K562 (cell line): ENCODE data around the gene PTPN14. TPM values are rescaled to one million over a fixed set of nuclear protein-coding genes. Genes with fewer than 3 reads are reported as not detected.

Experiments used
- ATAC-seq: fragments of 200-7000 bp; cut with Tn5 transposase; 3 replicates; pipeline ENCODE4 v1.9.1; 2020; ENCODE audit warnings: moderate library complexity
- BruUV-seq: library from RNA; stranded (reverse); fragments of 400-500 nt; replicated peaks from 2 replicates; lab custom pipeline; 2021; lab: Mats Ljungman, UMichigan
- CTCF ChIA-PET: fragments of 300-600 bp; formaldehyde crosslinking; extraction: SDS; loops from one replicate; lab custom pipeline; 2021; ENCODE audit warnings: low intra/inter-chr PET ratio; lab: Yijun Ruan, JAX
- POLR2A ChIA-PET: fragments of 300-600, 350-650 bp; sonication (Branson Sonifier 250); formaldehyde crosslinking; extraction: SDS; loops from one replicate; lab custom pipeline; 2021; ENCODE audit warnings: antibody characterized with exemption, inconsistent platforms; lab: Yijun Ruan, JAX
- DNase-seq, 4 experiments: peaks; one replicate each; pipeline versions ENCODE4 v3.0.0 to v3.0.0-alpha.2; 2011 to 2018; ENCODE audit warnings: low spot score in 3 of 4, mixed read lengths in 3 of 4; ENCODE audit errors: extremely low read depth in 1 of 4
- FAIRE-seq: peaks from 2 replicates; lab custom pipeline; 2011; peaks lifted over from hg19 to GRCh38; lab: Jason Lieb, UNC
- H2AFZ ChIP-seq: 2 replicates; pipeline ENCODE4 v1.6.0; 2011; ENCODE audit warnings: low read depth, low read length, control low read depth, inconsistent platforms
- H3K27ac ChIP-seq: fragments of 200-600 bp; 3 replicates; pipeline ENCODE4 v1.8.0; 2011; ENCODE audit warnings: low read depth, mild to moderate bottlenecking, control low read depth, inconsistent platforms, low read length, moderate library complexity, mixed read lengths; ENCODE audit errors: extremely low read depth
- H3K27me3 ChIP-seq, 2 experiments: fragments of 300-600 bp in 1 of 2; 2 replicates in 1 of 2; 3 replicates in 1 of 2; pipeline versions ENCODE4 v1.6.0 to v1.8.0; 2011; ENCODE audit warnings: inconsistent platforms in 2 of 2, low read length in 2 of 2, mild to moderate bottlenecking in 1 of 2, mixed read lengths in 1 of 2, moderate library complexity in 1 of 2; ENCODE audit not compliant: control insufficient read depth in 2 of 2, insufficient read depth in 2 of 2
- H3K36me3 ChIP-seq: fragments of 300-600 bp; 3 replicates; pipeline ENCODE4 v1.8.0; 2011; ENCODE audit warnings: mild to moderate bottlenecking, low read length, inconsistent platforms; ENCODE audit not compliant: control insufficient read depth, insufficient read depth
- H3K4me1 ChIP-seq, 2 experiments: fragments of 200-600 bp in 1 of 2; replicated peaks in 1 of 2; 2 replicates in 1 of 2; 3 replicates in 1 of 2; pipeline versions ENCODE4 v1.5.1 to v1.8.0; 2011; ENCODE audit warnings: inconsistent platforms in 2 of 2, low read length in 2 of 2, mild to moderate bottlenecking in 1 of 2, mixed read lengths in 1 of 2, moderate library complexity in 1 of 2; ENCODE audit not compliant: control insufficient read depth in 2 of 2, insufficient read depth in 2 of 2
- H3K4me2 ChIP-seq: 2 replicates; pipeline ENCODE4 v1.6.1; 2011; ENCODE audit warnings: low read length, control low read depth, inconsistent platforms, mixed read lengths; ENCODE audit not compliant: insufficient read depth
- H3K4me3 ChIP-seq: fragments of 200-600 bp; sonication (generic), shearing (Covaris generic); 2 replicates; pipeline ENCODE4 v1.5.1; 2016; ENCODE audit warnings: control low read depth, inconsistent platforms
- H3K79me2 ChIP-seq: fragments of 200-600 bp; 3 replicates; pipeline ENCODE4 v1.8.0; 2011; ENCODE audit warnings: low read length, inconsistent platforms; ENCODE audit not compliant: control insufficient read depth, insufficient read depth
- H3K9ac ChIP-seq, 2 experiments: 2 replicates each; pipeline versions ENCODE4 v1.6.0 to v1.6.1; 2011; ENCODE audit warnings: low read depth in 2 of 2, low read length in 2 of 2, control low read depth in 1 of 2, inconsistent platforms in 1 of 2, mild to moderate bottlenecking in 1 of 2, mixed read lengths in 1 of 2; ENCODE audit not compliant: insufficient read depth in 1 of 2
- H3K9me1 ChIP-seq: one replicate; pipeline ENCODE4 v1.6.0; 2011; ENCODE audit warnings: inconsistent platforms, mild to moderate bottlenecking, low read length, moderate library complexity; ENCODE audit not compliant: control insufficient read depth, insufficient read depth
- H3K9me3 ChIP-seq: replicated peaks from 2 replicates; pipeline ENCODE4 v1.5.1; 2011; ENCODE audit warnings: low read depth, low read length, inconsistent platforms; ENCODE audit not compliant: control insufficient read depth, insufficient read depth
- H4K20me1 ChIP-seq: replicated peaks from 2 replicates; pipeline ENCODE4 v1.6.1; 2011; ENCODE audit warnings: low read length, inconsistent platforms, mixed read lengths; ENCODE audit not compliant: control insufficient read depth, insufficient read depth
- POLR3A ChIP-seq: IDR thresholded peaks from 2 replicates; pipeline ENCODE4 v1.6.1; 2011; ENCODE audit warnings: borderline replicate concordance, mild to moderate bottlenecking, moderate library complexity; ENCODE audit not compliant: insufficient read length, insufficient read depth; ENCODE audit errors: extremely low read depth
- YBX1 ChIP-seq: fragments of 450-650 bp; IDR thresholded peaks from 2 replicates; pipeline ENCODE4 v1.7.1; 2016; ENCODE audit warnings: mild to moderate bottlenecking
- WGBS: fragments of 100-300 bp; shearing (Covaris generic); methylation state at CpG from one replicate; pipeline ENCODE4 v1.1.6; 2016; ENCODE audit warnings: low coverage, mixed read lengths; ENCODE audit not compliant: insufficient coverage; ENCODE audit errors: missing lambda C conversion rate; 5-methylcytosine and 5-hydroxymethylcytosine counted together
- in situ Hi-C: fragments of 300-500 bp; cut with MboI; formaldehyde crosslinking; loops from 4 replicates; pipeline ENCODE4 v1.15.0; 2018; ENCODE audit warnings: inconsistent platforms, mixed read lengths
- intact Hi-C: fragments of 100-400 bp; cut with micrococcal nuclease; formaldehyde crosslinking; loops from 2 replicates; pipeline ENCODE4 v1.14.2; 2022
- polyA plus RNA-seq, 8 experiments: library from polyadenylated mRNA; depleted of rRNA in 4 of 8; stranded (reverse) in 5 of 8; unstranded in 3 of 8; fragments of >200 nt; fragmentation: Nextera tagmentation in 2 of 8; fragmentation: Illumina TruSeq in 1 of 8; extraction: Ambion mirVana in 2 of 8; extraction: Trizol in 1 of 8; gene quantifications; 2 replicates each; pipeline versions ENCODE4 v1.2.1 to v1.2.3, GENCODE V29; 2011 to 2014; ENCODE audit warnings: inconsistent platforms in 1 of 8, missing spikeins in 1 of 8
- total RNA-seq, 7 experiments: library from RNA; depleted of rRNA in 6 of 7; stranded (reverse); fragments of >200 nt in 6 of 7; fragmentation: Illumina TruSeq in 2 of 7; extraction: Trizol in 2 of 7; gene quantifications; 2 replicates each; pipeline versions ENCODE4 v1.2.1 to v1.2.3, GENCODE V29; 2011 to 2021; ENCODE audit warnings: low replicate concordance in 1 of 7
- TF ChIP-seq, protein P1 (sequence below): fragments of 250-450 bp; sonication (Bioruptor Pico); IDR thresholded peaks from 2 replicates; pipeline ENCODE4 v1.5.0; 2021; ENCODE audit warnings: mild to moderate bottlenecking, moderate library complexity
- TF ChIP-seq, protein P2 (sequence below): fragments of 450-650 bp; formaldehyde crosslinking; IDR thresholded peaks from 2 replicates; pipeline ENCODE4 v1.4.0; 2022; ENCODE audit warnings: mild to moderate bottlenecking, moderate library complexity

PTPN14 gene
- total and polyA plus RNA-seq, 9 of the 15 experiments (the other 6 are each of a cell fraction or from before 2014, with no cell fraction given) = 0.01 to 0.29 (median 0.04) TPM; not detected in 6

DNA sequence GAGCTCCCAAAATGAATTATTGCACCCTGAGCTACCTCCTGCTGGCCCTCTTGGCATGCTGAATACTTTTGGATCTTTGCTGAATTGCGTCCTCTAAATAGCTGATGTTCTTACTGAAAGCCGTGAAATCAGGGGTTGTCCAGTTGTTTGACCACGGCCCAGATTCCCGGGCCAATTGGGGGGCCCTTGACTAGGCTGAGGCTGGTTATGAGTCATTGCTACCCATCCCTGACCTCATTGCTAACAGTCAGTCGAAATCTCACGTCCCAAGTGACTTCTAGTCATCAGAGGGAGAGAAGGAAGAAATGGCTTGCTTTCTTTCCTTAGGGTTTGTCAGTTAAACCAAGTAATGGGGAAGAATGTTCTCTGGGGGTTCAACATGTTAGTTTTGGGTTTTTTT lies 233.0 kb downstream of the PTPN14 start (continued):
- TF ChIP-seq, protein P1, sequence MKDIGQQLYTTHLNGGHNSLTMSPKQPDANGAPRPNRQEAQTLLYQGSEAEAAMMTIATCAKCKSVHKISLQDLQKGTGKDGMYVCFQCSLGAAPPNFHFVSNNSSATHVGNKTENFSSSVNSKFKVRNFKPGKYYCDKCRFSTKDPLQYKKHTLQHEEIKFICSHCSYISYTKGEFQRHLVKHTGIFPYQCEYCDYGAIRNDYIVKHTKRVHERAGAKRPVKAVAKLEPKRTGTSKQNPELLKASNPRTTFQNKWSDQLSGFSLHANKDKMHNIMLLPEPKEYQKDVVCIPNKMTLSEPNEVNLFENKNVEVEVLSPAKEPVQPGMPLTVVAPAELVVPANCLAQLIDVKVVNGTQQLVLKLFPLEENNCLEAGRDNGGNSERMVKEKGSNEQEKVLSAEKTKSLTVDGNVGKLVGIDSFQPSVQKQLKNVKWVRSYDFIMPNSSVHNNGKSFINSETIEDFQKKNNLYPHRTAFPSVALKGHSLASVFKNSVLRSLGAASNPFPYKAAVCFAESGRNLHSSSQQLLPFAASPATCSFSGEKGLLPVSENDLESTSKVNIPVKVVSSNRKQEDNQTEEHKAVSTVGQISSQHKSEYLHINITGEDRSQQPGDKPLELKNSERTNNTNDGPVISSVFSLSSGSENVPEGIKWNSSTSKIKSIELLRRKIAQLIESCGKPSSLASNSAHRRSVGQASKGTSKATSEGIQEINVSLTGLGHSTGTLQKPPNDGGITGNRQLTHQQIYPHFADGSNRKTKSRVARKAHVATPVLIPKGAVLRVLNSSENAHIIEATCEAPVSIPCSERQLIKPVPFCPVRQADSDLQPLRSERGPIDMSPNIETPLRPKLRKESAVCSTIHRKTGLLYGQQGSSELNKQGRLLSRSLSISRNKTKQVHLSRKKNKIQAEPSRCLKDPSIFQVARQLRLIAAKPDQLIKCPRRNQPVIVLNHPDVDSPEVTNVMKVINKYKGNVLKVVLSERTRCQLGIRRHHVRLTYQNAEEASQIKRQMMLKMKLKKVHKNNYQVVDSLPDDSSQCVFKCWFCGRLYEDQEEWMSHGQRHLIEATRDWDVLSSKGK (CRISPR knock-in tag) = no peak
- TF ChIP-seq POLR3A = no peak

DNA sequence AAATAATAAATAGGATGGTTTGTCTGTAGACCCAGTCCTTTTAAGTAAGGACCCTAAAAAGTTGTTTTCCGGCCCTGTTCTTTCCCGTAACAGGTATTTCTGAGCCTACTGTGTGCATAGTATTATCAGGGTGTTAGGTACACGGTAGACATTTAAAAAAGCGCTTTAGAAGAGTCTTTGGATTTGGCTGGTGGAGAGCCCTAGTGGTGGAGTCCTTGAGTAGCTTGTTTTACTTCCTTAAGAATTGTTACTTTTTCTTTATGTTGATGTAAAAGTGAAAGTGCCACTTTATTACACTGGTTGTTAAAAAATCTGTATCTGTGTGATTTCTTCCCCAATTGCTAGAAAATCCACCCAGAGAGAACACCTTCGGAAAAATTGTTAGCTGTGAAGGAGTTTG lies 233.7 kb downstream of the PTPN14 start:
- TF ChIP-seq YBX1 = no peak
- TF ChIP-seq, protein P2, sequence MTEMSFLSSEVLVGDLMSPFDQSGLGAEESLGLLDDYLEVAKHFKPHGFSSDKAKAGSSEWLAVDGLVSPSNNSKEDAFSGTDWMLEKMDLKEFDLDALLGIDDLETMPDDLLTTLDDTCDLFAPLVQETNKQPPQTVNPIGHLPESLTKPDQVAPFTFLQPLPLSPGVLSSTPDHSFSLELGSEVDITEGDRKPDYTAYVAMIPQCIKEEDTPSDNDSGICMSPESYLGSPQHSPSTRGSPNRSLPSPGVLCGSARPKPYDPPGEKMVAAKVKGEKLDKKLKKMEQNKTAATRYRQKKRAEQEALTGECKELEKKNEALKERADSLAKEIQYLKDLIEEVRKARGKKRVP = no peak
- Histone ChIP-seq H4K20me1 (no peaks in the 10 kb centered on the region), H2AFZ (no peak overlapping the region), H3K4me2 (no peak overlapping the region), H3K4me1 (no peaks in the 10 kb centered on the region), H3K9me1 (no peaks in the 10 kb centered on the region), H3K9me3 (no peaks in the 10 kb centered on the region), H3K27me3 (no peaks in the 10 kb centered on the region), H3K9ac (no peak overlapping the region), H3K4me3 (no peak overlapping the region), H3K27ac (no peak overlapping the region), H3K79me2 (no peaks in the 10 kb centered on the region), H3K36me3 (peaks cover 35% of the 10 kb centered on the region; the same call in 2 of the 3 replicates)
- in situ Hi-C loops (no loop called here), intact Hi-C loops (no loop called here)
- no peak for ATAC-seq
- no peak for FAIRE-seq
- CTCF ChIA-PET = no interaction called here
- no peak for DNase-seq
- 80% methylated on average over 5 of the region's 5 CpGs for WGBS
- BruUV-seq = no TSS peak
- POLR2A ChIA-PET = interaction anchor here (1.6 kb wide), 1 partner anchor 97 kb away, joined by 3 read pairs; no protein-coding TSS in a partner anchor
